K562 (cell line): ENCODE data around the gene PIK3CG. TPM values are rescaled to one million over a fixed set of nuclear protein-coding genes. Genes with fewer than 3 reads are reported as not detected.

ENCODE experiments used
- ATAC-seq: fragments of 200-7000 bp; cut with Tn5 transposase; 3 replicates; pipeline ENCODE4 v1.9.1; 2020; ENCODE audit warnings: moderate library complexity
- BruUV-seq: library from RNA; stranded (reverse); fragments of 400-500 nt; replicated peaks from 2 replicates; lab custom pipeline; 2021; lab: Mats Ljungman, UMichigan
- CTCF ChIA-PET: fragments of 300-600 bp; formaldehyde crosslinking; extraction: SDS; loops from one replicate; lab custom pipeline; 2021; ENCODE audit warnings: low intra/inter-chr PET ratio; lab: Yijun Ruan, JAX
- POLR2A ChIA-PET: fragments of 300-600, 350-650 bp; sonication (Branson Sonifier 250); formaldehyde crosslinking; extraction: SDS; loops from one replicate; lab custom pipeline; 2021; ENCODE audit warnings: antibody characterized with exemption, inconsistent platforms; lab: Yijun Ruan, JAX
- DNase-seq, 4 experiments: peaks; one replicate each; pipeline versions ENCODE4 v3.0.0 to v3.0.0-alpha.2; 2011 to 2018; ENCODE audit warnings: low spot score in 3 of 4, mixed read lengths in 3 of 4; ENCODE audit errors: extremely low read depth in 1 of 4
- FAIRE-seq: peaks from 2 replicates; lab custom pipeline; 2011; peaks lifted over from hg19 to GRCh38; lab: Jason Lieb, UNC
- H2AFZ ChIP-seq: 2 replicates; pipeline ENCODE4 v1.6.0; 2011; ENCODE audit warnings: low read depth, low read length, control low read depth, inconsistent platforms
- H3K27ac ChIP-seq: fragments of 200-600 bp; 3 replicates; pipeline ENCODE4 v1.8.0; 2011; ENCODE audit warnings: low read depth, mild to moderate bottlenecking, control low read depth, inconsistent platforms, low read length, moderate library complexity, mixed read lengths; ENCODE audit errors: extremely low read depth
- H3K27me3 ChIP-seq, 2 experiments: fragments of 300-600 bp in 1 of 2; 2 replicates in 1 of 2; 3 replicates in 1 of 2; pipeline versions ENCODE4 v1.6.0 to v1.8.0; 2011; ENCODE audit warnings: inconsistent platforms in 2 of 2, low read length in 2 of 2, mild to moderate bottlenecking in 1 of 2, mixed read lengths in 1 of 2, moderate library complexity in 1 of 2; ENCODE audit not compliant: control insufficient read depth in 2 of 2, insufficient read depth in 2 of 2
- H3K36me3 ChIP-seq: fragments of 300-600 bp; 3 replicates; pipeline ENCODE4 v1.8.0; 2011; ENCODE audit warnings: mild to moderate bottlenecking, low read length, inconsistent platforms; ENCODE audit not compliant: control insufficient read depth, insufficient read depth
- H3K4me1 ChIP-seq, 2 experiments: fragments of 200-600 bp in 1 of 2; replicated peaks in 1 of 2; 2 replicates in 1 of 2; 3 replicates in 1 of 2; pipeline versions ENCODE4 v1.5.1 to v1.8.0; 2011; ENCODE audit warnings: inconsistent platforms in 2 of 2, low read length in 2 of 2, mild to moderate bottlenecking in 1 of 2, mixed read lengths in 1 of 2, moderate library complexity in 1 of 2; ENCODE audit not compliant: control insufficient read depth in 2 of 2, insufficient read depth in 2 of 2
- H3K4me2 ChIP-seq: 2 replicates; pipeline ENCODE4 v1.6.1; 2011; ENCODE audit warnings: low read length, control low read depth, inconsistent platforms, mixed read lengths; ENCODE audit not compliant: insufficient read depth
- H3K4me3 ChIP-seq: fragments of 200-600 bp; sonication (generic), shearing (Covaris generic); 2 replicates; pipeline ENCODE4 v1.5.1; 2016; ENCODE audit warnings: control low read depth, inconsistent platforms
- H3K79me2 ChIP-seq: fragments of 200-600 bp; 3 replicates; pipeline ENCODE4 v1.8.0; 2011; ENCODE audit warnings: low read length, inconsistent platforms; ENCODE audit not compliant: control insufficient read depth, insufficient read depth
- H3K9ac ChIP-seq, 2 experiments: 2 replicates each; pipeline versions ENCODE4 v1.6.0 to v1.6.1; 2011; ENCODE audit warnings: low read depth in 2 of 2, low read length in 2 of 2, control low read depth in 1 of 2, inconsistent platforms in 1 of 2, mild to moderate bottlenecking in 1 of 2, mixed read lengths in 1 of 2; ENCODE audit not compliant: insufficient read depth in 1 of 2
- H3K9me1 ChIP-seq: one replicate; pipeline ENCODE4 v1.6.0; 2011; ENCODE audit warnings: inconsistent platforms, mild to moderate bottlenecking, low read length, moderate library complexity; ENCODE audit not compliant: control insufficient read depth, insufficient read depth
- H3K9me3 ChIP-seq: replicated peaks from 2 replicates; pipeline ENCODE4 v1.5.1; 2011; ENCODE audit warnings: low read depth, low read length, inconsistent platforms; ENCODE audit not compliant: control insufficient read depth, insufficient read depth
- H4K20me1 ChIP-seq: replicated peaks from 2 replicates; pipeline ENCODE4 v1.6.1; 2011; ENCODE audit warnings: low read length, inconsistent platforms, mixed read lengths; ENCODE audit not compliant: control insufficient read depth, insufficient read depth
- ATF1 ChIP-seq, 2 experiments: fragments of 450-650 bp in 1 of 2; IDR thresholded peaks; 2 replicates each; pipeline ENCODE4 v1.6.1; 2016; ENCODE audit warnings: missing compliant biosample characterization in 1 of 2, missing genetic modification characterization in 1 of 2
- CBFA2T3 ChIP-seq: fragments of 450-650 bp; IDR thresholded peaks from 2 replicates; pipeline ENCODE4 v1.6.1; 2017
- CUX1 ChIP-seq: fragments of 200-800 bp; sonication (Bioruptor generic); IDR thresholded peaks from 2 replicates; pipeline ENCODE4 v1.6.1; 2016; ENCODE audit warnings: missing genetic modification characterization, missing compliant biosample characterization
- GABPA ChIP-seq: fragments of 200-800 bp; sonication (Bioruptor generic); conservative IDR thresholded peaks from 2 replicates; pipeline ENCODE4 v1.6.1; 2016; ENCODE audit warnings: low read depth, missing genetic modification characterization, missing compliant biosample characterization
- GABPB1 ChIP-seq: sonication (generic); formaldehyde crosslinking; IDR thresholded peaks from 2 replicates; pipeline ENCODE4 v1.8.0; 2022; ENCODE audit warnings: mild to moderate bottlenecking, missing genetic modification reagents
- MEIS2 ChIP-seq: fragments of 450-650 bp; IDR thresholded peaks from 2 replicates; pipeline ENCODE4 v1.6.1; 2014; ENCODE audit warnings: mild to moderate bottlenecking; ENCODE audit not compliant: partially characterized antibody
- NELFE ChIP-seq: IDR thresholded peaks from 2 replicates; pipeline ENCODE4 v1.6.1; 2011; ENCODE audit warnings: mild to moderate bottlenecking; ENCODE audit not compliant: insufficient read depth, insufficient read length
- NR2C1 ChIP-seq, 2 experiments: fragments of 450-650 bp; IDR thresholded peaks; 2 replicates each; pipeline ENCODE4 v1.6.1; 2017; ENCODE audit warnings: mild to moderate bottlenecking in 2 of 2, antibody characterized with exemption in 1 of 2, inconsistent platforms in 1 of 2, missing compliant biosample characterization in 1 of 2, missing genetic modification characterization in 1 of 2
- NR2C2 ChIP-seq, 2 experiments: fragments of 200-800 bp in 1 of 2; sonication (Bioruptor generic) in 1 of 2; sonication (generic) in 1 of 2; formaldehyde crosslinking in 1 of 2; IDR thresholded peaks; 2 replicates each; pipeline versions ENCODE4 v1.6.1 to v1.8.0; 2016 to 2022; ENCODE audit warnings: mild to moderate bottlenecking in 1 of 2, missing compliant biosample characterization in 1 of 2, missing genetic modification characterization in 1 of 2, missing genetic modification reagents in 1 of 2
- RBM34 ChIP-seq: fragments of 200-400 bp; formaldehyde crosslinking; IDR thresholded peaks from 2 replicates; pipeline ENCODE4 v1.6.1; 2018; ENCODE audit warnings: low read length, borderline replicate concordance; ENCODE audit not compliant: insufficient read depth
- SNRNP70 ChIP-seq: fragments of 200-400 bp; formaldehyde crosslinking; optimal IDR thresholded peaks from 2 replicates; pipeline ENCODE3; 2017; ENCODE audit warnings: low read depth, low read length
- SRSF7 ChIP-seq: fragments of 200-400 bp; formaldehyde crosslinking; optimal IDR thresholded peaks from 2 replicates; pipeline ENCODE3; 2017; ENCODE audit warnings: mild to moderate bottlenecking, low read depth, low read length
- U2AF2 ChIP-seq: fragments of 200-400 bp; formaldehyde crosslinking; optimal IDR thresholded peaks from 2 replicates; pipeline ENCODE3; 2017; ENCODE audit warnings: low read depth, mild to moderate bottlenecking, low read length
- ZNF589 ChIP-seq: fragments of 200-800 bp; sonication (Bioruptor generic); IDR thresholded peaks from 2 replicates; pipeline ENCODE4 v1.6.1; 2016; ENCODE audit warnings: low read depth, missing genetic modification characterization, missing compliant biosample characterization
- WGBS: fragments of 100-300 bp; shearing (Covaris generic); methylation state at CpG from one replicate; pipeline ENCODE4 v1.1.6; 2016; ENCODE audit warnings: low coverage, mixed read lengths; ENCODE audit not compliant: insufficient coverage; ENCODE audit errors: missing lambda C conversion rate; 5-methylcytosine and 5-hydroxymethylcytosine counted together
- in situ Hi-C: fragments of 300-500 bp; cut with MboI; formaldehyde crosslinking; loops from 4 replicates; pipeline ENCODE4 v1.15.0; 2018; ENCODE audit warnings: inconsistent platforms, mixed read lengths
- intact Hi-C: fragments of 100-400 bp; cut with micrococcal nuclease; formaldehyde crosslinking; loops from 2 replicates; pipeline ENCODE4 v1.14.2; 2022
- polyA plus RNA-seq, 8 experiments: library from polyadenylated mRNA; depleted of rRNA in 4 of 8; stranded (reverse) in 5 of 8; unstranded in 3 of 8; fragments of >200 nt; fragmentation: Nextera tagmentation in 2 of 8; fragmentation: Illumina TruSeq in 1 of 8; extraction: Ambion mirVana in 2 of 8; extraction: Trizol in 1 of 8; gene quantifications; 2 replicates each; pipeline versions ENCODE4 v1.2.1 to v1.2.3, GENCODE V29; 2011 to 2014; ENCODE audit warnings: inconsistent platforms in 1 of 8, missing spikeins in 1 of 8
- total RNA-seq, 7 experiments: library from RNA; depleted of rRNA in 6 of 7; stranded (reverse); fragments of >200 nt in 6 of 7; fragmentation: Illumina TruSeq in 2 of 7; extraction: Trizol in 2 of 7; gene quantifications; 2 replicates each; pipeline versions ENCODE4 v1.2.1 to v1.2.3, GENCODE V29; 2011 to 2021; ENCODE audit warnings: low replicate concordance in 1 of 7
- TF ChIP-seq, protein P1 (sequence below): fragments of 450-650 bp; formaldehyde crosslinking; IDR thresholded peaks from 2 replicates; pipeline ENCODE4 v1.4.0; 2020; ENCODE audit warnings: mild to moderate bottlenecking

The PIK3CG gene
- total and polyA plus RNA-seq, 9 of the 15 experiments (the other 6 are each of a cell fraction or from before 2014, with no cell fraction given), result 5.3 to 42.5 (median 29.0) TPM

DNA sequence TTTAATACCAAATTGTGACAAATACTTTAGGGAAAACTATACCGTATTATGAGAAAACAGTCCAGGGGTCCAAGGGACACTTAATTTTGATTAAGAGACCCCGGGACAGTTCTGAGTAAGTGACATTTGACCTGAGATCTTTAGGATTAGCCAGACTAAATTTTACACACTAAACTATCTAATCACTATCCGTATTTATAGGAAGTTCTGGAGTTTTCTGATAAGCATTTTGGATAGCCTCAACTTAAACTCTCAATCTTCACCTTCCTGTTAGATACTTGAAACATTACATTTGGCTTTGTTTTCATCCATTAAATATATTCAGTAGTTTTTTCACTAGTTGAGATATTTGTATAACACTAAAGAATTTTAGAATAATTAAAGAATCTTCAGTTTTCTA is 5.4 kb downstream of the PIK3CG start:
- no peak for DNase-seq
- BruUV-seq, result no TSS peak
- Histone ChIP-seq H3K79me2 (peaks cover 41% of the 10 kb centered on the region), H3K9ac (peak overlapping the region in 1 of 2 experiments; percentile 13; a peak in 1 of 4 replicates), H3K9me1 (no peaks in the 10 kb centered on the region), H3K4me2 (peak overlapping the region; percentile 9; the same call in 1 of the 2 replicates), H3K36me3 (peaks cover 62% of the 10 kb centered on the region; the same call in 2 of the 3 replicates), H3K9me3 (peaks cover 6% of the 10 kb centered on the region; the same call in 1 of the 2 replicates), H3K4me1 (peaks cover 10 to 39% of the 10 kb centered on the region in 2 experiments), H2AFZ (peak overlapping the region; percentile 9; the same call in 1 of the 2 replicates), H3K27me3 (no peaks in the 10 kb centered on the region), H4K20me1 (no peaks in the 10 kb centered on the region), H3K4me3 (peak overlapping the region; percentile 0; the same call in 1 of the 2 replicates), H3K27ac (peak overlapping the region; percentile 41; the same call in 1 of the 3 replicates)
- intact Hi-C loops, result no loop called here
- FAIRE-seq, result no peak
- 10% methylated on average over 3 of the region's 3 CpGs for WGBS
- in situ Hi-C loops, result no loop called here
- ATAC-seq, result no peak
- ChIA-PET POLR2A (interaction anchor here (1.0 to 2.2 kb wide), 6 partner anchors 10 to 299 kb away, joined by 3 to 6 read pairs (median 4); no protein-coding TSS in a partner anchor), CTCF (no interaction called here)
- 0 out of 2 replicates have a peak, but pooled peaks have one; percentile 33 for TF ChIP-seq CUX1 (CRISPR knock-in tag)
- TF ChIP-seq ZNF589 (CRISPR knock-in tag), result no peak
- TF ChIP-seq GABPB1 (CRISPR knock-in tag), result no peak
- no peak for TF ChIP-seq SNRNP70
- TF ChIP-seq, protein P1, sequence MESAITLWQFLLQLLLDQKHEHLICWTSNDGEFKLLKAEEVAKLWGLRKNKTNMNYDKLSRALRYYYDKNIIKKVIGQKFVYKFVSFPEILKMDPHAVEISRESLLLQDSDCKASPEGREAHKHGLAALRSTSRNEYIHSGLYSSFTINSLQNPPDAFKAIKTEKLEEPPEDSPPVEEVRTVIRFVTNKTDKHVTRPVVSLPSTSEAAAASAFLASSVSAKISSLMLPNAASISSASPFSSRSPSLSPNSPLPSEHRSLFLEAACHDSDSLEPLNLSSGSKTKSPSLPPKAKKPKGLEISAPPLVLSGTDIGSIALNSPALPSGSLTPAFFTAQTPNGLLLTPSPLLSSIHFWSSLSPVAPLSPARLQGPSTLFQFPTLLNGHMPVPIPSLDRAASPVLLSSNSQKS (CRISPR knock-in tag), result no peak
- no peak for TF ChIP-seq U2AF2
- TF ChIP-seq MEIS2, result peak; percentile 29
- TF ChIP-seq CBFA2T3, result peak; percentile 41; the same call in 1 of the 2 replicates
- TF ChIP-seq NR2C2 (CRISPR knock-in tag; IDR thresholded peaks at IDR 0.05), result no peak
- peak; percentile 68 for TF ChIP-seq NR2C2 (tag; IDR thresholded peaks at IDR 0.05)
- no peak for TF ChIP-seq RBM34
- no peak for TF ChIP-seq NELFE
- TF ChIP-seq ATF1 (CRISPR knock-in tag; IDR thresholded peaks at IDR 0.05), result no peak
- TF ChIP-seq ATF1 (tag; IDR thresholded peaks at IDR 0.05), result no peak
- TF ChIP-seq SRSF7, result no peak
- peak; percentile 61 for TF ChIP-seq NR2C1 (IDR thresholded peaks at IDR 0.05)
- TF ChIP-seq NR2C1 (tag; IDR thresholded peaks at IDR 0.05), result peak; percentile 63
- 0 out of 2 replicates have a peak, but pooled peaks have one; percentile 16 for TF ChIP-seq GABPA (tag)
